ENCODE measurements around the gene JAKMIP3.

Gene JAKMIP3

GRCh38 chr10:132033632-132034031 lies 32.1 kb upstream of the JAKMIP3 start:
- TF ChIP-seq CTCF (conservative IDR thresholded peaks at IDR 0.05; ENCODE audit: control insufficient read depth, insufficient read depth, low read depth, low read length): no peak
- no peak overlapping the region for H3K4me3 ChIP-seq (ENCODE audit: control insufficient read depth, low read depth, low read length)
- no peak for DNase-seq (ENCODE audit: low read depth)

- H3K4me3 ChIP-seq (ENCODE audit: control insufficient read depth, low read depth, low read length): no peak overlapping the region
- no peak for DNase-seq (ENCODE audit: low read depth)
- no peak for TF ChIP-seq CTCF (conservative IDR thresholded peaks at IDR 0.05; ENCODE audit: control insufficient read depth, insufficient read depth, low read depth, low read length)
Observed at GRCh38 chr10:132035476-132035875, 30.3 kb upstream of the JAKMIP3 start.

DNA sequence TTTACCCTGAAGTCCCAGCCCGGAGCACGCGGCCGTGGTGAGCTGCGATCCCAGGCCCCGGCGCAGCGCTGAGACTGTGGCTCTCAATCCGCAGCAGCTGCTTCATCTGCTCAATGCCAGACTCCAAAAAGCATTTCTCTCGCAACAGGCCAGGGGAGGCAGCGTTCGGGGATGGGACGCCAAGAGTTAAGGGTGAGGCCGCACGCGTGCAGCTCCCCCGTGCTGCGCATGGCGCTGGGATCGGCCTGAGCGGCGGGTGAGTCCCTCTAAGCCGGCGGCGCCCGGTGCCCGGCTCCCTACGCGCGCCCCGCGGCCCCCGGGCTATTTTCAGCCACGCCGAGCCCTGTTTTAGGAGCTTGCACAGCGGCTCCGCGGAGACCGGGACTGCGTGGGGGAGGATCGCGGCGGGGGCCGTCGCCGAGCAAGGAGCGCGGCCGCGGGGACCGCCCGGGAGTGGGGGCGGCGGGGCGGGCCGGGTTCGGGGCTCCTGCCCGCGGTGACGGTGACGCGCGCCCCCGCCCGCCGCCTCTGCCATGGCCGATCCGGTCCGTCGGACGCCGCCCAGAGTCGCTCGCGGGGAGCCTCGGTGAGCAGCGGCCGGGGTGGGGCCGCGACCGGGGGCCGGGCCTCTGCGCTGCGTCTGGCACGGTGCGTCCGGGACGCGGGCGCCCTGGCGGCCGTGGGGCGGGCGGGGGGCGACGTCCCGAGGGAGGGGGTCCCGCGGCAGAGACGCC lies 29.4 kb upstream of the JAKMIP3 start:
- DNase-seq (ENCODE audit: low read depth): peak; percentile 7
- H3K4me3 ChIP-seq (ENCODE audit: control insufficient read depth, low read depth, low read length): no peak overlapping the region

GRCh38 chr10:132036887-132037675 lies 28.7 kb upstream of the JAKMIP3 start:
- no peak overlapping the region for H3K4me3 ChIP-seq (ENCODE audit: control insufficient read depth, low read depth, low read length)
- DNase-seq (ENCODE audit: low read depth): no peak
- no peak for TF ChIP-seq CTCF (conservative IDR thresholded peaks at IDR 0.05; ENCODE audit: control insufficient read depth, insufficient read depth, low read depth, low read length)

More for the DNA sequence above, 29.4 kb upstream of the JAKMIP3 start:
- TF ChIP-seq CTCF (conservative IDR thresholded peaks at IDR 0.05; ENCODE audit: control insufficient read depth, insufficient read depth, low read depth, low read length): no peak

DNA sequence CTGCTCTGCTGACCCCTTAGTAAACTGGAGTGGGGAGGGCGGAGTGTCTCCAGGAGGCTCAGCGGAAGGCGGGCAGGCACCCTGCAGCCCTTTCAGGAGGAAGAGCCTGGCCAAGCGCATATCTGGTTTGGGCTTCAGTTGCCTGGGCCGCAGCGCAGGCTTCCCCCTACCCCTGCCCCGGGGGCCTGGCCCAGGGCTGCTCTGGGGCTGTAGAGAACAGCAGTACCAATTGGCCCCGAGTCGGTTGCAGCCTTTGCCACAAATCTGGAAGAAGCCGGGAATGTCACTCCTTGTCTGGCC lies 28.1 kb upstream of the JAKMIP3 start:
- DNase-seq (ENCODE audit: low read depth): no peak
- no peak overlapping the region for H3K4me3 ChIP-seq (ENCODE audit: control insufficient read depth, low read depth, low read length)
- no peak for TF ChIP-seq CTCF (conservative IDR thresholded peaks at IDR 0.05; ENCODE audit: control insufficient read depth, insufficient read depth, low read depth, low read length)

DNA sequence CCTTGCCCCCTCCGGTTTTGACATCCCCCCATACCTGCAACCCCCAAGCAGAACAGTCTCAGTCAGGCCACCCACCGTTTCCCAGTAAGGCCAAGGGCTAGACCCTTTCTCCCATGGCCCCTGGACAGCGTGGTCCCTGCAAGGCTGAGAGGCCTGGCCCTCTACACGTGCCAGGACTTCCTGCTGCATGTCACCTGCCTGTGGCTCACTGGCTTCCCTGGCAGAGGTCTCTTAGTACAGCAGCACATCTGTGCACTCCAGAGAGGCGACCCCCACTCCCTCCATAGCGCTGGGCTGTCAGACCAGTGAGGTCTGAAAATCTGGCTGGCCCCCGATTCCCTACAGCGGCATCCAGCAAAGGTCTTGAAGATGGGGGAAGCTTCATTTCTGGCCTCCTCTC lies 26.4 kb upstream of the JAKMIP3 start:
- no peak for DNase-seq (ENCODE audit: low read depth)
- no peak for TF ChIP-seq CTCF (conservative IDR thresholded peaks at IDR 0.05; ENCODE audit: control insufficient read depth, insufficient read depth, low read depth, low read length)

More for the DNA sequence above, 26.4 kb upstream of the JAKMIP3 start:
- H3K4me3 ChIP-seq (ENCODE audit: control insufficient read depth, low read depth, low read length): no peak overlapping the region

All from fibroblast of mammary gland (primary cell).